GM19043 (cell line): ENCODE measurements around the gene KCNK4.

Experiments used
- ATAC-seq: cut with Tn5 transposase; IDR thresholded peaks from one replicate; pipeline ENCODE4 v1.9.1; 2021; ENCODE audit warnings: low read depth; ENCODE audit not compliant: unreplicated experiment

The KCNK4 gene

DNA sequence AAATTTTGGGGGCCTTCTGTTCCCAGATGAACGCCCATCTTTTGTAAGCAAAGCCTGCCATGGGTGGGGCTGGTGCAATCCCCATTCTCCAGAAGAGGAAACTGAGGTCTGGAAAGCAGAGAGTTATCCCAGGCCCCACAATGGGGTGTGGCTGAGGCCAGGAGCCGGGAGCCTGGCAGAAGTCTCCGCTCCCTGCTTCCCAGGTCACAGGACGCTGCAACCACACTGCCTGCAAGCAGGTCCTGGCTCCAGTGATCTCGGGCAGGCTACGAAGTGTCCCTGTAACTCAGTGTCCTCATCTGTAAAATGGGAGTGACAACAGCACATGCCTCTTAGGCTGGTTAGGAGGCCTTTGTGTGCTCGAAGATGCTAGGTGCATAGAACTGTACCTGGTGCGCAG lies 38.1 kb upstream of the KCNK4 start:
- no peak for ATAC-seq

DNA sequence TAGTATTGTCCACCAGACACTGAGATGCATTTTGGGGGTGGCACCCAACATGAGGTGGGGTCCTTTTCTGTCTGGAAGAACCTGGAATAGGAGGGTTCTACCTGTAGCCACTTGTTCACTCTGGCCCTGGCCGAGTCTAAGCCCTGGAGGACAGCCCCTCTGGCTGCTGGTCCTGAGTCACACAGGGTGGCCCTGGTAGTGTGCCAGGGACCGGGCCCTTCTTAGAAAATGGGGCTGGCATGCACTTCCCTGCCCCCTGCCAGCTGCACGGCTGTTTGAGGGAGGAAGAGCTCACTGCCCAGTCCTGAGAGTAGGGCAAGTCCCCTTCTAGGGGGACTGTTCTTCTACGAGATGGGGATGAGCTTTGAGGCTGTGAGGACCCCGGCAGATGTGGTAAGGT lies 37.6 kb upstream of the KCNK4 start:
- ATAC-seq, result no peak

DNA sequence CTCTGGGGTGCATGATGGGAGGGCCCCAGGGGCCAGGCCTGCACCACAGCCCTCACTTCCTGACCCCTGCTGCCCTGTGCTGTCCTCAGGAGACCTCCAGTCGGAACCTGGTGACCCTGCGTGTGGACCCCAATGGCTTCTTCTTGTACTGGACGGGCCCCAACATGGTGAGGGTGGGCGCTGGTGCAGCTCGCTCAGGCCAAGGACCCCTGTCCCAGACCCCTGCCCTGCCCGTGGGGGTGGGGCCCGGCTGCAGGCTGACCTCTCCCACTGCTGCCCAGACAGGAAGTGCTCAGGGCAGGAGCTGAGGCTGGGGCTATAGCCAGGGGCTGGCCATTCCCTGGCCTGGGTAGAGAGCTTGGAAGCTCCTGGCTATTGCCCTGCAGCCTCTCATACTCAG lies 36.8 kb upstream of the KCNK4 start:
- ATAC-seq, result no peak

DNA sequence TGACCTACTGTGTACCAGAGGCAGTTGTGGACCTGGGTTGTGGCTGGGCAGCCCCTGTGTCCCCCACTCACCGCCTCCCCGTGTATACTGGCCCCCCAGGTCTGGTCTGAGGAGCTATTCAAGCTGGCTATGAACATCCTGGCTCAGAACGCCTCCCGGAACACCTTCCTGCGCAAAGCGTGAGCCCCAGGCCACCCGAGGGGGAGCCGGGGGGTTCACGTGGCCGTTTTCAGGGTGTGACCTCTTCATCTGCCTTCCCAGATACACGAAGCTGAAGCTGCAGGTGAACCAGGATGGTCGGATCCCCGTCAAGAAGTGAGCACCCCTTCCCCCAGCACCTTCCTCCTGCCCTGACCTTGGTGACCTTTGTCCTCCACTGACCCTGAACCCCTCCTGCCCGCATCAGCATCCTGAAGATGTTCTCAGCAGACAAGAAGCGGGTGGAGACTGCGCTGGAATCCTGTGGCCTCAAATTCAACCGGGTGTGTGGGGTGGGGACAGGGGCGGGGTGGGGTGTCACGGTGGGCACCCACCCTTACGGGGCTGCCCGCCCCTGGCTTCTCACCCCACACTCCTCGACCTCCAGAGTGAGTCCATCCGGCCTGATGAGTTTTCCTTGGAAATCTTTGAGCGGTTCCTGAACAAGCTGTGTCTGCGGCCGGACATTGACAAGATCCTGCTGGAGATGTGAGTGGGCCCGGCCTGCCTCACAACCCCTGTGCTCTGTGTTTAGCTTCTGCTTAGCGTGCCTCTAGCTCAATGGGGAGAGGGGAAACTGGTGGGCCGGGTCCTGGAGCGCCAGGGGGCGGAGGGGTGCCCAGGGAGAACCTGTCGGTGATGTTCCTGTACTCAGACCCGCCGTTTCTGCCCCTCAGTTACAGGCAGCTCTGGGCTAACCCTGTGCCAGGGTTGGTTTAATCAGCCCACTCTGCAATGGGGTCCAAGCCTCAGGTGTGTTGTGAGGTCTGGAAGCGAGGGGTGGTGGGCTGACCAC lies 35.7 kb upstream of the KCNK4 start:
- ATAC-seq, result no peak

DNA sequence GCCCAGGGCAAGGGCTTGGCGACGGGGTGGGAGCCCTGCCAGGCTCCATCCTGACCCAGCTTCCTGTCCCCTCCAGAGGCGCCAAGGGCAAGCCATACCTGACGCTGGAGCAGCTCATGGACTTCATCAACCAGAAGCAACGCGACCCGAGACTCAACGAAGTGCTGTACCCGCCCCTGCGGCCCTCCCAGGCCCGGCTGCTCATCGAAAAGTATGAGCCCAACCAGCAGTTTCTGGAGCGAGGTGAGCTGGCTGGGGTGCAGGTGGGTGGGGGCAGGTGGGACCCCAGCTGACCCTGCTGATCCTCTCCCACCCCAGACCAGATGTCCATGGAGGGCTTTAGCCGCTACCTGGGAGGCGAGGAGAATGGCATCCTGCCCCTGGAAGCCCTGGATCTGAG lies 34.8 kb upstream of the KCNK4 start:
- no peak for ATAC-seq

DNA sequence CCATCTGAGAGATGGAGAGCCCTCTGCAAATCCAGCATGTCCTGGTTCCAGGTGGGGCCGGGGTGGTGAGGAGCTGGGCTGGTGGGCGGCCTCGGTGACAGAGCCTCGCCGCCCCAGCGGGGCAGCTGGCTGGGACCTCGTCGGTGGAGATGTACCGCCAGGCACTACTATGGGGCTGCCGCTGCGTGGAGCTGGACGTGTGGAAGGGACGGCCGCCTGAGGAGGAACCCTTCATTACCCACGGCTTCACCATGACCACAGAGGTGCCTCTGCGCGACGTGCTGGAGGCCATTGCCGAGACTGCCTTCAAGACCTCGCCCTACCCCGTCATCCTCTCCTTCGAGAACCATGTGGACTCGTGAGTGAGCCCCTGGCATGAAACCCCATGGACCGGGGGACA lies 32.7 kb upstream of the KCNK4 start:
- ATAC-seq, result no peak

DNA sequence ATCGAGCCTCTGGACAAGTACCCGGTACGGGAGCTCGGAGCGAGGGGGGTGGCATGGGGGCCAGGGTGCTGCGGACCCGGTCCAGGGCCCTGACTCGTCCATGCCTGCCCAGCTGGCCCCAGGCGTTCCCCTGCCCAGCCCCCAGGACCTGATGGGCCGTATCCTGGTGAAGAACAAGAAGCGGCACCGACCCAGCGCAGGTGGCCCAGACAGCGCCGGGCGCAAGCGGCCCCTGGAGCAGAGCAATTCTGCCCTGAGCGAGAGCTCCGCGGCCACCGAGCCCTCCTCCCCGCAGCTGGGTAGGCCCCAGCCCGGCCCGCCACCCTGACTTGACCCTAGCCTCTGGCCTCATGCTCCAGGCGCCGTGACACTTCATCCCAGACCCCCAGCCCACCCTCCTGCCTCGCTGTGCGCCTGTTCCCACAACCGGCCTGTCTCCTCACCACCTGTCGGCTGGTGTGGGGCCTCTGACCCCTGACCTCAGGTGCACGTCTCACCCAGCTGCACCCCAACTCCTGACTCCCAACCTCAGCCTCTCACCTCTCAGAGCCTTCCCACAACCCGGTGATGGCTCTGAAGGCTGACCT lies 32.1 kb upstream of the KCNK4 start:
- no peak for ATAC-seq

DNA sequence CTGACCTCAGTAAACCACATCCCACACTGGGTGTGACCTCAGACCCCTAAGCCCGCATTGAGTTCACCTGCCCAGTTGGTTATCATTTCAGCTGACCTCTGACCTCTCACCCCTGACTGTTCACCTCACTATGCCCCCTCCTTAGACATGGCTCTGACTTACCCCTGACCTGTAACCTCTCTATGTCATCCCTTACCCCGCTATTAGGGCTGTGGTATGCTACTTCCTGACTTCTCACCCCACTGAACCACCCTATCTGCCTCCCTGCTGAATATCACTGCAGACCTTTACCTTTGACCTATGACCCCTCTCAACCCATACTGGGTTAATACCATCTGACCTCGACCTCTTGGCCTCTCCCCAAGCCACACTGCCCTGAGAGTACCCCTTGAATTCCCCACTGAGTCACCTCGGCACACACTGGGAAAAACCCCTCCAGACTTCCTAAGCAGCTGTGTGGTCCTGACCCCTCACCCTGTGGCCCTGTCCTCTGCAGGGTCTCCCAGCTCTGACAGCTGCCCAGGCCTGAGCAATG lies 31.5 kb upstream of the KCNK4 start:
- ATAC-seq, result no peak

DNA sequence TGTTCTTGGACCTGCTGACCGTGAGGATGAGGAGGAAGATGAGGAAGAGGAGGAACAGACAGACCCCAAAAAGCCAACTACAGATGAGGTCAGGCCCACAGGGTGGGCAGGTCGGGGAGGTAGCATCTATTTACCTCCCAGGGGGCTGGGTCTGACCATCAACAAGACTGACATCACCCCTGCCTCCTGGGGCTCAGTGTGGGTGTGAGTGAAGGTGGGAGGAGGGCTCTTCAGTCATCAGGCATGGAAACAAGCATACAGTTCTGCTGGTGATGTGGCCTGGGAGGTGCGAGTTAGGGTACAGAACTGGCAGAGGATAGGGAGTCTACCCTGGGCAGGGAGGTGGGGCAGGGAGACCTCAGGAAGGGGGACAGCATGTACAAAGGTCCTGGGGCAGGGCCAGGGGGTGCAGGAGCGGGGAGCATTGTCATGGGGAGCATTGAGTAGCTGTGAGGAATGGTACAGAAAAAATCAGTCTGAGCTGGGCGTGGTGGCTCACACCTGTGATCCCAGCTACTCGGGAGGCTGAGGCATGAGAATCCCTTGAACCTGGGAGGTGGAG lies 30.9 kb upstream of the KCNK4 start:
- ATAC-seq, result no peak

DNA sequence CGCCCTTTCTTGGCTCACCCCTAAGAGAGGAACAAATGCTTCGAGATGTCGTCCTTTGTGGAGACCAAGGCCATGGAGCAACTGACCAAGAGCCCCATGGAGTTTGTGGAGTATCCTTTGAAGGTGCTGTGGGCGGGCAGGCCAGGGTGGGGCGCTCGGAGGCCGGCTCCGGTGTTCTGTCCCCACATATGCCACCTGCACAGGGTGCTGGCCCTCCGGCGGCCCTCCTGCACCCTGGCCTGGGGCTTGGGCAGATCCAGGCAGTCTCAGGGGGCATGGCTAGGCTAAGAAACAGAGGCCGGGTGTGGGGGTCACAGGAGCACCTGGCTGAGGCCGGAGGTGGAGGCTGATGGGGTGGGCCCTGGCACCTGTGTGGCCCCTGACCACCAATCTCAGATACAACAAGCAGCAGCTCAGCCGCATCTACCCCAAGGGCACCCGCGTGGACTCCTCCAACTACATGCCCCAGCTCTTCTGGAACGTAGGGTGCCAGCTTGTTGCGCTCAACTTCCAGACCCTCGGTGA lies 29.5 kb upstream of the KCNK4 start:
- no peak for ATAC-seq

DNA sequence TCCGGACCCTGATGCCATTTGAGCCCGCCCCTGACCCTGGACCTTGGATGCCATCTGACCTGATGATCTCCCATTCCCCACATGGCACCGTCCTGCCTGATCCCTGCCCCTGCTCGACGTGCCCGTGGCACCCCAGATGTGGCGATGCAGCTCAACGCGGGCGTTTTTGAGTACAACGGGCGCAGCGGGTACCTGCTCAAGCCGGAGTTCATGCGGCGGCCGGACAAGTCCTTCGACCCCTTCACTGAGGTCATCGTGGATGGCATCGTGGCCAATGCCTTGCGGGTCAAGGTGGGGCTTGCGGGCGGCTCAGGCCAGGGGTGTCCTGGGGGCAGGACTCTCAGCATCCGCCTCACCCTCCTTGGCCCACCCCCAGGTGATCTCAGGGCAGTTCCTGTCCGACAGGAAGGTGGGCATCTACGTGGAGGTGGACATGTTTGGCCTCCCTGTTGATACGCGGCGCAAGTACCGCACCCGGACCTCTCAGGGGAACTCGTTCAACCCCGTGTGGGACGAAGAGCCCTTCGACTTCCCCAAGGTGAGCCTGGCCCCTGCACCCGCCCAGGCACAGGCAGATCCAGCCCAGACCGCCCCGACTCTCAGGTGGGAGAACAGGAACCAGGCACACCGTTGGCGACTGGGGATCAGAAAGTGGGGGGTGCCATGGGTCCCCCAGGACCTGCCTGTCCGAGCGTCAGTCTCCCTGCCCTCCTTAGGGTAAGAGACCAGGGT lies 28.7 kb upstream of the KCNK4 start:
- ATAC-seq, result no peak

DNA sequence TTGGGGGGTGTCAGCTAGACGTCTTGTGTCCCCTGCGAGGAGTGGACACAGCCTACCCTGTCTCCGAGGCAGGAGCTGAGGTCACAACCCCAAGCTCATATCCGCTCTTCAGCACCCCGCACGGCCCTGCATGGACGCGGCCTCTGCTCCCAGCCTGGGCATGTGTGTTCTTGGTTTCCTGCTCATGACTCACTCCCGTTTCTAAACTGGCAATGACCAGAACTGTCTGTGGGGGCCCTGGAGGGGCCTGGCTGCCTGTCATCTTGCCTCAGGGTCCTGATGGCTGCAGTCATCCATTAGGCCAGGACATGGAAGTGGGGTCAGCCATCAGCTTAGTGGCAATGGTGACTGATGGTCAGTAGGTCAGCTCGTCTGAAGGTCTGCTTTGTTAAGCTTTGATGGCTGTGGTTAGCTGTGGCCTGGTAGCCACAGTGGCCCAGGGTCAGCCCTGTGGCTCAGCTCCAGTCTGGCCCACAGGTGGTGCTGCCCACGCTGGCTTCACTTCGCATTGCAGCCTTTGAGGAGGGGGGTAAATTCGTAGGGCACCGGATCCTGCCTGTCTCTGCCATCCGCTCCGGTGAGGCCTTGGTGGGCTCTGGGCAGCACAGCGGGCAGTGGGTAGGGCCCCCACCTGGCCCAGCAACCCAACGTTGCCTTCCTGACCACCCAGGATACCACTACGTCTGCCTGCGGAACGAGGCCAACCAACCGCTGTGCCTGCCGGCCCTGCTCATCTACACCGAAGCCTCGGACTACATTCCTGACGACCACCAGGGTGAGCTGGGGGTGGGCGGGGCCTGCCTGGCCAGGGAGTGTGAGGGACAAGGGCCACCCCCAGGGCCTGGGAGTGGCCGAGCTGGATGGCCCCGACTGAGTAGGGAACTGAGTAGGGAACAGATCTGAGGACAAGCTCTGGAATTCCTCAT lies 27.8 kb upstream of the KCNK4 start:
- ATAC-seq, result no peak

DNA sequence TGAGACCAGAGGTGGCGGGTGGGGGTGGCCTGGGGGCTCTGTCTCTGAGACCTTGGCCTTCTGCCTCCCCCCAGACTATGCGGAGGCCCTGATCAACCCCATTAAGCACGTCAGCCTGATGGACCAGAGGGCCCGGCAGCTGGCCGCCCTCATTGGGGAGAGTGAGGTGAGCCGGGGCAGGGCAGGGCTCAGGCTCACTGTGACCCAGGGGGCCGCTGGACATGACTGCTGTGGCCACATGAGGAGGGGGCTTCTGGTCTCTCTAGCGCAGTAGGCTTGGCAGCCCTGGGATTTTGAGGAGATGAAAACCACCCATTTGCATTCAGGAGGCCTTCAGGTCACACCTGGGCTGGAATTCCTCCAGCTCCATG lies 27.2 kb upstream of the KCNK4 start:
- ATAC-seq, result no peak

DNA sequence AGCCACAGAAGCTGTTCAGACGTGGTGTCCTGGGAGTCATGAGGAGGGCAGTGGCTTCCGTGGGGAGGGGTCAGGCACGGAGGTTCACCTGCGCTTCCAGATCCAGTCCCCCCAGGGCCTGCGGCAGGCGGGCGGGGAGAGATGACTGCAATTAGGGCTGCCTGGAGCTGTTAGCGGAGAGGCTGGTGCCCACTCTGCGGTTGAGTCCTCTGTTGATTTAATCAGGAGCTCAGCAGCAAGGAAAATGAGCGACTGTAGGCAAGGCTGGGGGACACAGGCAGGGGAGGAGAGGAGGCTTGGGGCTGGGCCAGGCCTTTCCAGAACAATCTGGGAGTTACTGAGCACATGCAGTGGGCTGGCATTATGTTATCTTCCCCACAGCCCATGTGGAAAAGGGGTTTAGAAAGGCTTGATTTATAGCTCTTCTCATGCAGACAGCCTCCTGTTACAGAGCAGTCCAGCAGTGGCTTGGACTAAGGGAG lies 26.7 kb upstream of the KCNK4 start:
- no peak for ATAC-seq

DNA sequence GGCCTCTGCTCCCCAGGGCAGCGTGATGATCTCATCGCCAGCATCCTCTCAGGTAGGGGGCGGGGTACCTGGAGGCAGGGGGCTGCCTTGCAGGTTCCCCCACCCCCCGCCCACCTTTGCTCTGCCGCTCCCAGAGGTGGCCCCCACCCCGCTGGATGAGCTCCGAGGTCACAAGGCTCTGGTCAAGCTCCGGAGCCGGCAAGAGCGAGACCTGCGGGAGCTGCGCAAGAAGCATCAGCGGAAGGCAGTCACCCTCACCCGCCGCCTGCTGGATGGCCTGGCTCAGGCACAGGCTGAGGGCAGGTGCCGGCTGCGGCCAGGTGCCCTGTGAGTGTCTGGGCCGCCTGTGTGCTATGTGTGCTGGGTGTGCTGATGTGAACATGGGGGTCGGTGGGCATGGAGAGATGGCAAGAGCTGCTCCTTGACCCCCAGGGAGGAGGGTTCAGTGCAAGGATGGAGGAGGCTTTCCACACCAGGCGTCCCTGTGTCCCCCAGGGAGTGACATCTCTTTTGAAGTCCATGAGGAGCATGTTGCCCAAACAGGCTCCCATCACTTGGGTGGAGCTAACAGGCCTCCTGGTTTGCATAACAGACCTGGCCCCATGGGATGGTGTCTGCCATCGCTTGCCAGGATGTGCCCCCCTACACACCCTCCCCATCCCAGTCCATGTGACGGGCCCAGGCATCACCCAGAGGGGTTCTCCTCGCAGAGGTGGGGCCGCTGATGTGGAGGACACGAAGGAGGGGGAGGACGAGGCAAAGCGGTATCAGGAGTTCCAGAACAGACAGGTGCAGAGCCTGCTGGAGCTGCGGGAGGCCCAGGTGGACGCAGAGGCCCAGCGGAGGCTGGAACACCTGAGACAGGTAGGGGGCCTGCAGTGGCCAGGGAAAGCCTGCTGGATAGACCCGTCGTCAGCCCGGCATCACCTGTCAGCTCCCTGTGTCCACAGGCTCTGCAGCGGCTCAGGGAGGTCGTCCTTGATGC lies 25.6 kb upstream of the KCNK4 start:
- no peak for ATAC-seq

DNA sequence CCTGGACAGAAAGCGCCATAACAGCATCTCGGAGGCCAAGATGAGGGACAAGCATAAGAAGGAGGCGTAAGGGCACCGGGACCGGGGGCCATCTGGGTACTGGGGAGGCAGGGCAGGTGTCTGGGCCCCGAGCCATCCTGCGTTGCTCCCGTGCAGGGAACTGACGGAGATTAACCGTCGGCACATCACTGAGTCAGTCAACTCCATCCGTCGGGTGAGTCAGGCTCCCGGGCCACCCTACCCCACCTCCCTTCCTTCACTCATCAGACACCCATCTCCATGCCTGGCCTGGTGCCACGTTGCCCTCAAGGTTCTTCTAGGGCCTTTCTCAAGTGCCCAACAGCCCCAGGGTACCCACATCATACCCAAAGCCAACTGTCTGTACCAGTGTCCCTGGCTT lies 24.8 kb upstream of the KCNK4 start:
- ATAC-seq, result no peak

DNA sequence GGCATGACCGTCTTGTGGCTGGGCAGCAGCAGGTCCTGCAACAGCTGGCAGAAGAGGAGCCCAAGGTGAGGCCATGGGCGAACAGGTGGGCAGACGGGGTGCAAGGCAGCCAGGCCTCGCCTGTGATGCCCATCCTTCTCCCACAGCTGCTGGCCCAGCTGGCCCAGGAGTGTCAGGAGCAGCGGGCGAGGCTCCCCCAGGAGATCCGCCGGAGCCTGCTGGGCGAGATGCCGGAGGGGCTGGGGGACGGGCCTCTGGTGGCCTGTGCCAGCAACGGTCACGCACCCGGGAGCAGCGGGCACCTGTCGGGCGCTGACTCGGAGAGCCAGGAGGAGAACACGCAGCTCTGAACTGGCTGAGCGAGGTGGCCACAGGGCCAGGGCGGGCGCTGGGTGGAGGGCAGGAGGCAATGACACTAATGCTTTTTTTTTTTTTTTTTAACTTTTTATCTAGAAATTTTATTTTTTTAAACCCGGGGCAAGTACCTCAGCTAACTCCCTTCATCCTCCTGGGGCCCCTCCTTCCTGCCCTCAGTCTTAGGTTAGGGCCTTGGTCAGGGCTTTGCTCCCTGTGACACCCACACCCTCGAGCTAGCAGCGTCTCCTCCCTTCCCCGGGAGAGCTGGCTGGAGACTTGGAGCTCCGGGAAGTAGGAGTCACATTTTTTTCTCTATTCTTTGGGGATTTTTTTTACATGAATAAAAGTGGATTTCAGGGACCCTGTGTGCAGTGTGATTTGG lies 23.7 kb upstream of the KCNK4 start:
- ATAC-seq, result no peak
